Measurements from ENCODE around the gene CERKL. TPM values are rescaled to one million over a fixed set of nuclear protein-coding genes. Genes with fewer than 3 reads are reported as not detected.

CERKL gene
- total RNA-seq, 6 experiments from 2014 or later: 0.07 to 0.09 TPM; not detected in 4

DNA sequence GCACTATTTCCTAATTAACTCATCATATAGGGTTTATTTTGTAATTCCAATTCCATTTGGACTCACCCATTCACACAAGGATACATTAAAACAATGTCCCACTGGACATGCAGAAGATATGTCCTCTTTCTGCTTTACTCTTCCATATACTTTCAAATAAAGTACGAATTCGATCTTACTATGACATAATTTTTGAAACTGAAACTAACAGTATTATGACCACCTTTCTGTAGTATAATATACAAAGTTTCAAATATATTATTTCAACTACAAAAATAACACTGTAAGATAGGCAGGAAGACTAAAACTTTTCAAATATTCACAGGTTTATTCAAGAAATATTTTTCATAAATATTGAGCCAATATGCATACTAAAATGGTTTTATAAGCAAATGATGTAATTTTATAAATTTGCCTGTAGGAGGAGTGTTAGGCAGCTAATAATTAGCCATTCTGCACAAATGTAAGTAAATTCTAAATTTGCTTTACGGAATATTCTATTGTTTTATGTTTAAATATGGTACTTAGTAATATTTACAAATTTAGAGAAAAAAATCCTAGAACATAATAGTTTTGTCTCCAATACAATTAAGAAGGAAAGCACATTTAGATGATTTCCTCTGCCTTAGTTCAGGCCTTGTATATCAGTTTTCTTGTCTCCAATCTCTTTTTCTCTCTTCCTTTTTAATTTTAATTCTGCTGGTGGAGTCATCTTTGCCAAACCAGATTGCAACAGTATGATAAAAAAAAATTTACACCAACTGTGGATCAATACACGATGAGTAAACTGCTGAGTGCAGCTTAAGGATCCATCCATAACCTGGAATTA is 85.9 kb downstream of the CERKL start:
- no peak overlapping the region for H3K27ac Mint-ChIP-seq
- no peaks in the 10 kb centered on the region for H3K4me1 Mint-ChIP-seq (ENCODE audit: low read depth)
- peaks cover 8% of the 10 kb centered on the region; the same call in 1 of the 2 replicates for H3K27me3 Mint-ChIP-seq (ENCODE audit: insufficient read depth)
- no peak overlapping the region for H3K4me3 Mint-ChIP-seq
- H3K36me3 Mint-ChIP-seq (ENCODE audit: low read depth): no peaks in the 10 kb centered on the region
- H3K9me3 Mint-ChIP-seq: no peaks in the 10 kb centered on the region
- TF ChIP-seq, protein P1, sequence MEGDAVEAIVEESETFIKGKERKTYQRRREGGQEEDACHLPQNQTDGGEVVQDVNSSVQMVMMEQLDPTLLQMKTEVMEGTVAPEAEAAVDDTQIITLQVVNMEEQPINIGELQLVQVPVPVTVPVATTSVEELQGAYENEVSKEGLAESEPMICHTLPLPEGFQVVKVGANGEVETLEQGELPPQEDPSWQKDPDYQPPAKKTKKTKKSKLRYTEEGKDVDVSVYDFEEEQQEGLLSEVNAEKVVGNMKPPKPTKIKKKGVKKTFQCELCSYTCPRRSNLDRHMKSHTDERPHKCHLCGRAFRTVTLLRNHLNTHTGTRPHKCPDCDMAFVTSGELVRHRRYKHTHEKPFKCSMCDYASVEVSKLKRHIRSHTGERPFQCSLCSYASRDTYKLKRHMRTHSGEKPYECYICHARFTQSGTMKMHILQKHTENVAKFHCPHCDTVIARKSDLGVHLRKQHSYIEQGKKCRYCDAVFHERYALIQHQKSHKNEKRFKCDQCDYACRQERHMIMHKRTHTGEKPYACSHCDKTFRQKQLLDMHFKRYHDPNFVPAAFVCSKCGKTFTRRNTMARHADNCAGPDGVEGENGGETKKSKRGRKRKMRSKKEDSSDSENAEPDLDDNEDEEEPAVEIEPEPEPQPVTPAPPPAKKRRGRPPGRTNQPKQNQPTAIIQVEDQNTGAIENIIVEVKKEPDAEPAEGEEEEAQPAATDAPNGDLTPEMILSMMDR (IDR thresholded peaks at IDR 0.05): peak; percentile 73
- no peak for DNase-seq

DNA sequence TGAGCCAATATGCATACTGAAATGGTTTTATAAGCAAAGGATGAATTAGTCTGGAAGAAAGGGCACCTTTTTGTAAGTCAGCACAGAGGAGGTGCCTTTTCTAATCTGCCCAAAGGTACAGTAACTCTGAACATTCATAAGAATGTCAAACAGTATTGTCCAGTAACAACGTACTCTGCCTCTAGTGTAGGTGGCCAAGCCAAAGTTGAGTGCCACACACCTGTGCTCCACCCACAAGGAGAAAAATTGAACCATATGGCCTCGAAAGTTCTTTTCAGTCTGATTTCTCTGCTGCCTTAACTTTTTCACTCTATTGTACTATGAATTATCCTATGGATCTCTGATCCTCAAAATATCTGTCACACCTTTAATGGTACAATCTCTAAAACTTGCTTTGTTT is 86.8 kb downstream of the CERKL start:
- H3K9me3 Mint-ChIP-seq: no peaks in the 10 kb centered on the region
- no peaks in the 10 kb centered on the region for H3K36me3 Mint-ChIP-seq (ENCODE audit: low read depth)
- H3K27me3 Mint-ChIP-seq (ENCODE audit: insufficient read depth): peaks cover 8% of the 10 kb centered on the region; the same call in 1 of the 2 replicates

DNA sequence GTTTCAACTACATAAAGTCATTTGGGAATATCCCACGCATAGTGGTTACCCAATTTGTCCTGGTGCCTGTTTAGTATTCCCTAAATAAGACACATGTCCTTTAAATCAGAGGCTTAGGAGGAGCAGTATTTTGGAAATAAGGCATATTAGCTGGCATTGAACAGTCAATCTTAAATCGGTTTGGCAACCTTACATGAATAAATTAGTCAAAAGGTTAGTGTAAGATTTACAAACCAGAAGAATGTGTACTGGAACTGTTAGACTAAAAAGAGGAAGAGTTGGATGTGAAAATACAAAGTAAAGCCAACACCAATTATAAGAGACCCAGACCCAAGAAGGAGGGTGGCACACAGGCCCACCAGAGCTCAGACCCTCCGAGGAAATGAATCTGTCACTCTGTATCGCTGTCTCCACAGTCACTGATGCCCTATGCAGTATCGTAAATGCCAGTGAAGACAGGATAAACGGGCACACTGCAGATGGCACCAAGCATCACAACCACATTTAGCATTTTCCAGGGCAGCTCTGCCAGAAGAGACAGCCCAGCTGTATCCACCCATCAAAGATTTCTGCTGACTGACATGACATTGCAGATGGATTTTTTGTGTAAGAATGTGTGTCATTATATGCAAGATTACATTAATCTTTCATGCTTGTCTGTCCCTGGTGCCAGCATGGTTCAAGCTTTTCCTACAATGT is 90.4 kb downstream of the CERKL start:
- no peak overlapping the region for H3K27ac Mint-ChIP-seq
- no peak overlapping the region for H3K4me3 Mint-ChIP-seq
- no peaks in the 10 kb centered on the region for H3K4me1 Mint-ChIP-seq (ENCODE audit: low read depth)
- H3K27me3 Mint-ChIP-seq (ENCODE audit: insufficient read depth): peaks cover 10% of the 10 kb centered on the region
- H3K36me3 Mint-ChIP-seq (ENCODE audit: low read depth): no peaks in the 10 kb centered on the region
- no peak for DNase-seq
- TF ChIP-seq, protein P1 (IDR thresholded peaks at IDR 0.05): no peak
- H3K9me3 Mint-ChIP-seq: no peaks in the 10 kb centered on the region

More for the DNA sequence above, 86.8 kb downstream of the CERKL start:
- H3K27ac Mint-ChIP-seq: no peak overlapping the region
- no peaks in the 10 kb centered on the region for H3K4me1 Mint-ChIP-seq (ENCODE audit: low read depth)
- H3K4me3 Mint-ChIP-seq: no peak overlapping the region
- TF ChIP-seq, protein P1 (IDR thresholded peaks at IDR 0.05): no peak
- no peak for DNase-seq

DNA sequence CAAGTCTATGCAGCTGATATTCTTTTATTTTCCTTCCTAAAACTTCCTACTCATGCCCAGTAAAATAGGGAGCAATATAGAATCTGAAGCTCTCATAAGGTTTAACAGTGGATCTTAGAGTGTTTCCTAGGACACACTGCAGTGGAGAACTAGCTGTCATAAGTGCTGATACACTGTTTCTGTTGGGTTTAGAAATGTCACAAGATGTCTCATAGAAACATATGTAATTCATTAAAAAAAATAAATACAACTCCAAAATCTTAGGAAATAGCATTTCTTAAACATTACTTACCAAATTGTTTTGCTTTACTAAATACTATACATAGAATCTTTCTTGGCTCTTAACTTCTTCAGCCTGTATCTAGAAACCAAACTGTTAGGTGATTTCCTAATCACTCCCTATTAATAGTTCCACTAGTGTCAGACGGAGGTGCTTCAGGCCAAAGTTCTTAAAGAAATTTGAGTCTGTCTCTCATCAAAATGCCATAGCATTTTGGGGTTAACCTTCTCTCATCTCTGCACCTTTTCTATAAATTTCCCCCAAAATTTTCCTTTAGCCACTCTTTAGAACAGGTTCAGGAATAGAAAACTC is 93.7 kb downstream of the CERKL start:
- no peaks in the 10 kb centered on the region for H3K9me3 Mint-ChIP-seq
- H3K27ac Mint-ChIP-seq: no peak overlapping the region
- no peaks in the 10 kb centered on the region for H3K4me1 Mint-ChIP-seq (ENCODE audit: low read depth)
- no peaks in the 10 kb centered on the region for H3K36me3 Mint-ChIP-seq (ENCODE audit: low read depth)
- DNase-seq: no peak
- no peak overlapping the region for H3K4me3 Mint-ChIP-seq
- peaks cover 6% of the 10 kb centered on the region for H3K27me3 Mint-ChIP-seq (ENCODE audit: insufficient read depth)
- TF ChIP-seq, protein P1 (IDR thresholded peaks at IDR 0.05): no peak

DNA sequence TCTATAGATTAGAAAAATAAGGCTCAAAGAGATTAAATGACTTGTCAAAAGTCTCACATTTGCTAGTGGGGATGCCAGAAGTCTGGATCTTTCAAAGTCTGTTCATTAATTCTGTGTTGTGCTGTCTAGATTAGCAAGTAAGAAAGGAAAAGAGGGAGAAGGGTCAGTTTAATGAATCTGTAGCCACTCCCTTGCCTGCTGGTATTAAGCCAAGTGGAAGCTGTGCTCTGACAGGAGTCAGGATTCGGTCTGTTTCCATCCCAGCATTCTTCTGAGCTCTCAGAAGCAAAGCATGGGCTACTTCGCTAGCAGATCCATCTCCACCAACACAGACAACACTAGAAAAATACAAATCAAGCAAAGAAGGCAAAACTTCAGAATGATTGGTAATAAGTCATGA is 98.5 kb downstream of the CERKL start:
- no peak for DNase-seq
- peaks cover 4% of the 10 kb centered on the region for H3K27me3 Mint-ChIP-seq (ENCODE audit: insufficient read depth)
- H3K9me3 Mint-ChIP-seq: no peaks in the 10 kb centered on the region
- TF ChIP-seq, protein P1 (IDR thresholded peaks at IDR 0.05): no peak
- peaks cover 5% of the 10 kb centered on the region for H3K4me1 Mint-ChIP-seq (ENCODE audit: low read depth)
- H3K36me3 Mint-ChIP-seq (ENCODE audit: low read depth): no peaks in the 10 kb centered on the region
- no peak overlapping the region for H3K4me3 Mint-ChIP-seq
- no peak overlapping the region for H3K27ac Mint-ChIP-seq
